ENCODE data around the gene ABL2.

- TF ChIP-seq, protein P1, sequence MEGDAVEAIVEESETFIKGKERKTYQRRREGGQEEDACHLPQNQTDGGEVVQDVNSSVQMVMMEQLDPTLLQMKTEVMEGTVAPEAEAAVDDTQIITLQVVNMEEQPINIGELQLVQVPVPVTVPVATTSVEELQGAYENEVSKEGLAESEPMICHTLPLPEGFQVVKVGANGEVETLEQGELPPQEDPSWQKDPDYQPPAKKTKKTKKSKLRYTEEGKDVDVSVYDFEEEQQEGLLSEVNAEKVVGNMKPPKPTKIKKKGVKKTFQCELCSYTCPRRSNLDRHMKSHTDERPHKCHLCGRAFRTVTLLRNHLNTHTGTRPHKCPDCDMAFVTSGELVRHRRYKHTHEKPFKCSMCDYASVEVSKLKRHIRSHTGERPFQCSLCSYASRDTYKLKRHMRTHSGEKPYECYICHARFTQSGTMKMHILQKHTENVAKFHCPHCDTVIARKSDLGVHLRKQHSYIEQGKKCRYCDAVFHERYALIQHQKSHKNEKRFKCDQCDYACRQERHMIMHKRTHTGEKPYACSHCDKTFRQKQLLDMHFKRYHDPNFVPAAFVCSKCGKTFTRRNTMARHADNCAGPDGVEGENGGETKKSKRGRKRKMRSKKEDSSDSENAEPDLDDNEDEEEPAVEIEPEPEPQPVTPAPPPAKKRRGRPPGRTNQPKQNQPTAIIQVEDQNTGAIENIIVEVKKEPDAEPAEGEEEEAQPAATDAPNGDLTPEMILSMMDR (conservative IDR thresholded peaks at IDR 0.05; ENCODE audit: low read depth, low read length): no peak
- no peak for TF ChIP-seq EZH2 (IDR thresholded peaks at IDR 0.05; ENCODE audit: borderline replicate concordance, low read depth, low read length, poor library complexity, severe bottlenecking)
These were observed 51.3 kb downstream of the ABL2 start for GRCh38 chr1:179178183-179178582.

Data from A673 (cell line).